NT2/D1 (cell line): Measurements from ENCODE around the gene PRTG.
"Not testable (repeated sequence)": the region's sequence is repeated elsewhere in the genome, so short reads cannot be mapped to it uniquely, and the experiment has no call there.

Experiments
- DNase-seq: peaks from one replicate; pipeline ENCODE4 v3.0.0-alpha.2; 2011; ENCODE audit warnings: low read depth, low spot score
- H3K27me3 ChIP-seq: 2 replicates; pipeline ENCODE4 v1.6.0; 2011; ENCODE audit warnings: mild to moderate bottlenecking; ENCODE audit not compliant: insufficient read length, insufficient read depth
- H3K36me3 ChIP-seq: 2 replicates; pipeline ENCODE4 v1.6.1; 2011; ENCODE audit warnings: mild to moderate bottlenecking, low read length, mixed read lengths; ENCODE audit not compliant: insufficient read depth, insufficient read length
- H3K4me1 ChIP-seq: 2 replicates; pipeline ENCODE4 v1.5.1; 2011; ENCODE audit not compliant: insufficient read depth, insufficient read length
- H3K4me3 ChIP-seq: 2 replicates; pipeline ENCODE4 v1.5.1; 2011; ENCODE audit warnings: low read depth; ENCODE audit not compliant: insufficient read length
- H3K9ac ChIP-seq: 2 replicates; pipeline ENCODE4 v1.6.0; 2011; ENCODE audit warnings: low read depth; ENCODE audit not compliant: insufficient read length
- H3K9me3 ChIP-seq: 2 replicates; pipeline ENCODE4 v1.5.1; 2011; ENCODE audit warnings: mild to moderate bottlenecking, low read length; ENCODE audit not compliant: insufficient read depth
- SUZ12 ChIP-seq: IDR thresholded peaks from 2 replicates; pipeline ENCODE4 v1.6.1; 2011; ENCODE audit not compliant: insufficient read length, insufficient read depth; ENCODE audit errors: extremely low read depth
- YY1 ChIP-seq: IDR thresholded peaks from 2 replicates; pipeline ENCODE4 v1.6.1; 2011; ENCODE audit not compliant: insufficient read length, insufficient read depth
- ZNF274 ChIP-seq: IDR thresholded peaks from 2 replicates; pipeline ENCODE4 v1.6.1; 2011; ENCODE audit warnings: mild to moderate bottlenecking, low read depth, low read length

The PRTG gene

GRCh38 chr15:55736756-55737155 is 6.2 kb downstream of the PRTG start:
- no peak for DNase-seq
- TF ChIP-seq ZNF274 (no peak), SUZ12 (no peak)
- H3K9ac ChIP-seq: no peak overlapping the region
- peaks cover 30% of the 10 kb centered on the region for H3K27me3 ChIP-seq
- H3K9me3 ChIP-seq: no peaks in the 10 kb centered on the region
- no peak overlapping the region for H3K4me3 ChIP-seq
- peaks cover 5% of the 10 kb centered on the region for H3K36me3 ChIP-seq
- no peaks in the 10 kb centered on the region for H3K4me1 ChIP-seq

GRCh38 chr15:55734641-55735040 is 8.3 kb downstream of the PRTG start:
- DNase-seq: no peak

GRCh38 chr15:55733461-55733860 is 9.5 kb downstream of the PRTG start:
- not testable (repeated sequence) for H3K27me3 ChIP-seq, H3K4me3 ChIP-seq, H3K9ac ChIP-seq, DNase-seq, H3K36me3 ChIP-seq, H3K9me3 ChIP-seq, H3K4me1 ChIP-seq

More at GRCh38 chr15:55734641-55735040, 8.3 kb downstream of the PRTG start:
- H3K4me3 ChIP-seq: no peak overlapping the region
- H3K9me3 ChIP-seq: no peaks in the 10 kb centered on the region
- no peaks in the 10 kb centered on the region for H3K4me1 ChIP-seq
- H3K36me3 ChIP-seq: peaks cover 4% of the 10 kb centered on the region
- H3K27me3 ChIP-seq: peaks cover 16% of the 10 kb centered on the region
- H3K9ac ChIP-seq: no peak overlapping the region
- TF ChIP-seq ZNF274 (no peak), YY1 (no peak), SUZ12 (no peak)

GRCh38 chr15:55721554-55722185 is 21.3 kb downstream of the PRTG start:
- Histone ChIP-seq H3K27me3 (no peaks in the 10 kb centered on the region), H3K4me1 (no peaks in the 10 kb centered on the region), H3K9ac (no peak overlapping the region), H3K9me3 (peaks cover 18% of the 10 kb centered on the region), H3K36me3 (peaks cover 7% of the 10 kb centered on the region), H3K4me3 (no peak overlapping the region)
- no peak for DNase-seq
- TF ChIP-seq YY1 (no peak), SUZ12 (no peak), ZNF274 (no peak)

- DNase-seq: peak; percentile 70
- Histone ChIP-seq H3K4me1 (no peaks in the 10 kb centered on the region), H3K27me3 (no peaks in the 10 kb centered on the region), H3K4me3 (no peak overlapping the region), H3K9ac (no peak overlapping the region), H3K36me3 (peaks cover 9% of the 10 kb centered on the region), H3K9me3 (peaks cover 7% of the 10 kb centered on the region)
- no peak for TF ChIP-seq ZNF274
- no peak for TF ChIP-seq SUZ12
- no peak for TF ChIP-seq YY1
These were observed 27.4 kb downstream of the PRTG start for GRCh38 chr15:55715355-55716076.

GRCh38 chr15:55714064-55714463 is 28.9 kb downstream of the PRTG start:
- Histone ChIP-seq H3K9me3 (peaks cover 8% of the 10 kb centered on the region), H3K4me3 (no peak overlapping the region)
- DNase-seq: no peak

GRCh38 chr15:55712363-55712762 is 30.6 kb downstream of the PRTG start:
- H3K9me3 ChIP-seq: peaks cover 5% of the 10 kb centered on the region; the same call in 1 of the 2 replicates
- TF ChIP-seq ZNF274 (no peak), SUZ12 (no peak), YY1 (no peak)
- no peak overlapping the region for H3K4me3 ChIP-seq
- no peak for DNase-seq
- H3K4me1 ChIP-seq: no peaks in the 10 kb centered on the region
- no peaks in the 10 kb centered on the region for H3K27me3 ChIP-seq
- H3K36me3 ChIP-seq: peaks cover 10% of the 10 kb centered on the region
- H3K9ac ChIP-seq: no peak overlapping the region

More at GRCh38 chr15:55714064-55714463, 28.9 kb downstream of the PRTG start:
- H3K27me3 ChIP-seq: no peaks in the 10 kb centered on the region
- peaks cover 10% of the 10 kb centered on the region for H3K36me3 ChIP-seq
- H3K9ac ChIP-seq: no peak overlapping the region
- no peaks in the 10 kb centered on the region for H3K4me1 ChIP-seq
- TF ChIP-seq SUZ12 (no peak), YY1 (no peak), ZNF274 (no peak)
